LNCAP (cell line): Measurements from ENCODE around the gene KLHDC10.

Source experiments
- CTCF ChIP-seq: fragments of 450-650 bp; IDR thresholded peaks from 2 replicates; pipeline ENCODE4 v1.5.1; 2017; ENCODE audit warnings: mild to moderate bottlenecking

The KLHDC10 gene

GRCh38 chr7:130157700-130158099 lies 87.4 kb downstream of the KLHDC10 start:
- TF ChIP-seq CTCF: no peak

GRCh38 chr7:130160023-130160422 lies 89.7 kb downstream of the KLHDC10 start:
- TF ChIP-seq CTCF: no peak

GRCh38 chr7:130160455-130160854 lies 90.1 kb downstream of the KLHDC10 start:
- no peak for TF ChIP-seq CTCF

- TF ChIP-seq CTCF: no peak
Observed at GRCh38 chr7:130162196-130162595, 91.9 kb downstream of the KLHDC10 start.

GRCh38 chr7:130174237-130174959 lies 104.1 kb downstream of the KLHDC10 start:
- no peak for TF ChIP-seq CTCF

- TF ChIP-seq CTCF: no peak
Observed at GRCh38 chr7:130178251-130178650, 107.9 kb downstream of the KLHDC10 start.

- TF ChIP-seq CTCF: no peak
Observed at GRCh38 chr7:130179631-130180030, 109.3 kb downstream of the KLHDC10 start.
